Ishikawa (cell line): ENCODE data around the gene FAM177A1.

Experiments
- CEBPB ChIP-seq: IDR thresholded peaks from 2 replicates; pipeline ENCODE4 v1.6.1; 2012
- CREB1 ChIP-seq: IDR thresholded peaks from 2 replicates; pipeline ENCODE4 v1.6.1; 2012; ENCODE audit warnings: low read depth
- EGR1 ChIP-seq: IDR thresholded peaks from 2 replicates; pipeline ENCODE4 v1.6.1; 2012
- EP300 ChIP-seq: IDR thresholded peaks from 2 replicates; pipeline ENCODE4 v1.6.1; 2012; ENCODE audit warnings: borderline replicate concordance
- FOXM1 ChIP-seq: IDR thresholded peaks from 2 replicates; pipeline ENCODE4 v1.6.1; 2012; ENCODE audit warnings: low read depth, borderline replicate concordance
- MAX ChIP-seq: IDR thresholded peaks from 2 replicates; pipeline ENCODE4 v1.6.1; 2012
- NFIC ChIP-seq: IDR thresholded peaks from 2 replicates; pipeline ENCODE4 v1.6.1; 2012
- RAD21 ChIP-seq: IDR thresholded peaks from 2 replicates; pipeline ENCODE4 v1.6.1; 2012; ENCODE audit warnings: low read depth
- REST ChIP-seq: IDR thresholded peaks from 2 replicates; pipeline ENCODE4 v1.6.1; 2012; ENCODE audit warnings: low read depth, mild to moderate bottlenecking
- TAF1 ChIP-seq: IDR thresholded peaks from 2 replicates; pipeline ENCODE4 v1.6.1; 2012; ENCODE audit warnings: low read depth, mild to moderate bottlenecking
- TCF12 ChIP-seq: IDR thresholded peaks from 2 replicates; pipeline ENCODE4 v1.6.1; 2012; ENCODE audit warnings: low read depth
- TEAD4 ChIP-seq: IDR thresholded peaks from 2 replicates; pipeline ENCODE4 v1.6.1; 2012
- USF1 ChIP-seq: IDR thresholded peaks from 2 replicates; pipeline ENCODE4 v1.6.1; 2012
- YY1 ChIP-seq: IDR thresholded peaks from 2 replicates; pipeline ENCODE4 v1.6.1; 2012; ENCODE audit warnings: low read depth
- ZBTB7A ChIP-seq: IDR thresholded peaks from 2 replicates; pipeline ENCODE4 v1.6.1; 2012; ENCODE audit warnings: low read depth

Gene FAM177A1

GRCh38 chr14:35032562-35032961 lies 13.5 kb upstream of the FAM177A1 start:
- TF ChIP-seq USF1 (no peak), RAD21 (no peak), EP300 (no peak), EGR1 (no peak), FOXM1 (no peak), CREB1 (no peak), NFIC (no peak), TAF1 (no peak), ZBTB7A (no peak), MAX (no peak), CEBPB (no peak), TCF12 (no peak), YY1 (no peak), TEAD4 (no peak), REST (no peak)

- TF ChIP-seq RAD21 (no peak), CEBPB (no peak), USF1 (no peak), EGR1 (no peak), YY1 (no peak), NFIC (no peak), MAX (no peak), FOXM1 (no peak), TAF1 (no peak), CREB1 (no peak), TCF12 (no peak), TEAD4 (no peak), EP300 (no peak)
Observed at GRCh38 chr14:35034440-35034833, 11.6 kb upstream of the FAM177A1 start.

- TF ChIP-seq USF1 = no peak
- no peak for TF ChIP-seq TEAD4
- no peak for TF ChIP-seq NFIC
- TF ChIP-seq YY1 = no peak
- no peak for TF ChIP-seq CREB1
- TF ChIP-seq EGR1 = no peak
- TF ChIP-seq TCF12 = no peak
- no peak for TF ChIP-seq TAF1
- no peak for TF ChIP-seq MAX
- no peak for TF ChIP-seq RAD21
- TF ChIP-seq REST = no peak
- TF ChIP-seq EP300 = no peak
- no peak for TF ChIP-seq ZBTB7A
- no peak for TF ChIP-seq FOXM1
- TF ChIP-seq CEBPB = no peak
Observed at GRCh38 chr14:35042632-35043031, 3.4 kb upstream of the FAM177A1 start.

GRCh38 chr14:35043046-35043445 lies 3.0 kb upstream of the FAM177A1 start:
- TF ChIP-seq CEBPB (no peak), NFIC (no peak), YY1 (no peak), RAD21 (no peak), TEAD4 (no peak), TAF1 (no peak), REST (no peak), MAX (no peak), FOXM1 (no peak), USF1 (no peak), TCF12 (no peak), EGR1 (no peak), ZBTB7A (no peak), CREB1 (no peak), EP300 (no peak)
